Central memory CD4-positive, alpha-beta T cell (primary cell): Measurements from ENCODE around the gene ACTN4.

Experiments
- DNase-seq: peaks from one replicate; pipeline ENCODE4 v3.0.0; 2022

The ACTN4 gene

DNA sequence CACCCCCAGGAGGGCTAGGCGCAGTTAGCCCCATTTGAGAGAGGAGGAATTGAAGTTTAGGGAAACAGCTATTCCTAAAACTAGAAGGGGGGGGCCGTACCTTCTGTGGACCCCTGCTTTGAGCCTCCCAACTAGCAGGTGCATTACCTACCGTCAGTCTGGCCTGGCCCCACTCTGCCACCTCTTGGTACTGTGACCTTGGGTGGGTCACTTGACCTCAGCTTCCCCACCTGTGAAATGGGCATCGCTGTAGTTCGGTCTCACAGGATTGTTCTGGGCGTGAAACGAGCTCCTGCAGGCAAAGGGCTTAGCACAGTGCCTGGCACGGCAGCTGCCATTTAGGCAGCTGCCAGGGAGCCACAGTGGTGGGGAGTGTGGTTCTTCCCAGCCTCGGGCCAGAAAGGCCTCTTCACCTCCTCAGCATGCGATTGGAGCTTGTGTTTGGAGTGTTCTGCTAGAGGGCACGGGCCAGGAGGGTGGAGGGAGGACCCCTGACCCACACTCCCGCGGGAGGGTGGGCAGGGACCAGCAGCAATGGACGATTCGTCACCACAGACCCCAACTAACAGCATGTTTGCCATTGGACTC lies 64.8 kb downstream of the ACTN4 start:
- DNase-seq, result no peak

DNA sequence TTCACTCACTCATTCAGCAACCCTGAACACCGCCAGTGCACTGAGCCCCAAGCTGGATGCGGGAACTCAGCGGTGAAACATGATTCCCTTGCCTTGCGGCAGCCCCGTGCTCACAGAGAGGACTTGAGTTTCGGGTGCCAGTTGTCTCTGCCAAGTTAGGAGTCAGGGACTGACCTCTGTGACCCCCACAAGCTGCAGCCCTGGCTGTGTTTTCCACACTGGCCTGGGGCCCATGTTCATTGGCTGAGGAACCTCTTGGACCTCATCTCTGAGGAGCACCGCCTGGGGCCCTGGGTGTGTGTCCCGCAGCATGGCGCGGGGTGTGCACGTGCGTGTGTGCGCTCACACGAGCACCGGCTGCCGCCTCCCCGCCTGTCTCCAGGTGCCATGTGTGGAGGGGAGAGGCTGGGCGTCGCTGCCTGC lies 65.8 kb downstream of the ACTN4 start:
- DNase-seq, result no peak

DNA sequence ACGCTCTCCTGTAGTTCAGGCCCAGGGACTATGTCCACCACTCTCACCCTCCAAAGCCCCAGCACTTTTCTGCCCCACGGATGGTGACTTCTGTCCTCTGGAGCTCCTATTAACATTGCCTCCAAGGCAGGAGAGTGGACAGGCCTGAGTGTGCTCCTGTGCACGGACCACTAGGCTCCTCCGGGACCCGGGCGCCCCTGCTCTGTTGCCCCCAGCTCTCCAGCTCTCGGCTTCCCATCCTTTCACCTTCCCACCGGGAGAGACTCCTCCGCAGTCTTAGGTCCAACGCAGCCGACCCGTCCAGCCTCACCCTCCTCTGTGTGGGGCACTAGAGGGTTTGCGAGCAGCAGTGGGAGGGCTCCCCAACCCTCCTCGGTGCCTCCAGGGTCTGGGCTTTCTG lies 66.4 kb downstream of the ACTN4 start:
- DNase-seq, result no peak

DNA sequence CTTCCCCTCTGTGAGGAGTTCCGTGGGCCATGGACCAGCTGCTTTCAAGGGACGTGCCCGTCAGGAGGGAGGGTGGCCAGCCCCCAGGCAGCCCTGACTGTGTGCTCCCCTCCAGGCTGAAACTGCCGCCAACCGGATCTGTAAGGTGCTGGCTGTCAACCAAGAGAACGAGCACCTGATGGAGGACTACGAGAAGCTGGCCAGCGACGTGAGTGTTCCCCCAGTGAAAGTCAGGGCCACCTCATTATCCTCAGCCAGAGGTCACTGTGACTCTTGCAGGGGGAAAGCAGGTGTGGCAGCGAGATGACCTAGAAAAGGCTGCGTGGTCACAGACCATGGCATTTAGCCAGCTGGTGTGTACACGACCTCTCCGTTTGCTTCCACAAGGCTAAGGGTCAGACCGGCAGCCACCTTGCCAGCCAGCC lies 66.9 kb downstream of the ACTN4 start:
- DNase-seq, result no peak

DNA sequence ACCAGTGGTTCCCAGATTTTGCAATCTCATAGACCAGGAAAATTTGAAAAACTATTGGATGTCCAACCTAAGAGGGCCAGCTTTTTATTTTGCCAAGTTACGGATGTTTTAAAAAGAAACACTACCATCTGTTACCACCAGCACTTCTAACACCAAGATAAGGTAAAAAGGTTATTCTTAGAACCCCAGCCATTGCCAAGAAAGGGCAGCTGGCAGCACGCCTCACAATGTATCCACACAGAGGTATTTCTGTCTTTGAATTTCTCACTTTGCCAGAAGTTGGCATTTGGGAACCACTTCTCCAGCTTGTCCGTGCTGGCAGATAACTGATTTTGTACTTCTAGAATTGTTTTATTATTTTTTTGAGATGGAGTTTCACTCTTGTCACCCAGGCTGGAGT lies 68.1 kb downstream of the ACTN4 start:
- DNase-seq, result no peak

DNA sequence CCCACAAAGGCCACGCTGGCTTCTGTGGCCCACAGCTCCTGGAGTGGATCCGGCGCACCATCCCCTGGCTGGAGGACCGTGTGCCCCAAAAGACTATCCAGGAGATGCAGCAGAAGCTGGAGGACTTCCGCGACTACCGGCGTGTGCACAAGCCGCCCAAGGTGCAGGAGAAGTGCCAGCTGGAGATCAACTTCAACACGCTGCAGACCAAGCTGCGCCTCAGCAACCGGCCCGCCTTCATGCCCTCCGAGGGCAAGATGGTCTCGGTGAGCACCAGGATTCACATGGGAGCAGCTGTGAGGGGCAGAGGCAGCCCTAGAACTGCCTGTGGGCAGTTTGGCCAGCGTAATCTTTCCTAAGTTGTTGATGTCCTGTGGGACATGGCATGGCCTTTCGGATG lies 69.6 kb downstream of the ACTN4 start:
- no peak for DNase-seq

DNA sequence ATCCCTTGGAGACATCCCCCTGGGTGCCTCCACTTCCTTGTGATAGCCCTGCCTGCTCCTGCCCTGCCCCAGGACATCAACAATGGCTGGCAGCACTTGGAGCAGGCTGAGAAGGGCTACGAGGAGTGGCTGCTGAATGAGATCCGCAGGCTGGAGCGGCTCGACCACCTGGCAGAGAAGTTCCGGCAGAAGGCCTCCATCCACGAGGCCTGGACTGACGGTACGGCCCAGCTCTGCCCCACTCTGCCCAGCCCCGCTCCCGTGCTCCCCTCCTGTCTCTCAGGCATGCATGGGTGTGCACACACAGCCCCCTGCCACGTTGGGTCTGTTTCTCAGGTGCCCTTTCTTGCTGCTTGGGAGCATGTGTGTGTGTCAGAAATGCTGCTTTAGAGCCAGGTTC lies 70.4 kb downstream of the ACTN4 start:
- DNase-seq, result no peak

DNA sequence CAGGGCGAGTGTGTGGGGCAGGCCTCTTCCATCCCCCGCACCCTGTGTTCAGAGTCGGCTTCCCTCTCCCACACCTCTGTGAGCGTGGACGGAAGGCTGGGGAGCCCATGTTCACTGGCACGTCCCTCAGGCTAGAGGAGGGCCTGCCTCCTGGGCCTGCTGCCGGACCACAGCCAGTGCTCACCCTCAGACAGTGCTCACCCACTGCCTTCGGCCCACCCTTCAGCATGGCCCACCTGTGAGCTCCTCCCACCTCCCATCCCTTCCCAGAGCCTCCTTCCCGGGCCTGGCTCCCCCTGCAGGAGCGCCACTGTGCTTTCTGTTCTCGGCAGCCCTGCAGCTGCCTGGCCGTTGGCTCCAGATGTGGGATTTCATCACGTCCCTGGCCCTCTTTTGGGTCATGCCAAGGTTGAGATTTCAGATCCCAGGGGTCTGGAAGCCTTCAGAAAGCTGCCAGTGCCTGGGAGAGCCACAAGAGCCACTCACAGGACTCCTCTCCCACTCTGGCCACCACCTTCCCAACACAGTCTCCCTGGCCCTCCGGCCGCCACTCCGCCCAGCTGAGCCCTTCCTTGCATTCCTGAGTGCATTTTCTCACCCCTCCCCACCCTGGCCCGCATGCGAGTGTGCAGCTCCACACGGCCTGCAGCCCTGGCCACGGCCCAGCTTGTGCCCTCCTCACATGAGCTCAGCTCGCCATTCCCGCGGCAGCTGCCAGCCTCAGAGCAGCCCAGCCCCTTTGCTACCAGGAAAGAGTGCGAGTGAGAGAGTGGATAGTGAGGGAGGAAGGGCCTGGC lies 71.5 kb downstream of the ACTN4 start:
- no peak for DNase-seq

DNA sequence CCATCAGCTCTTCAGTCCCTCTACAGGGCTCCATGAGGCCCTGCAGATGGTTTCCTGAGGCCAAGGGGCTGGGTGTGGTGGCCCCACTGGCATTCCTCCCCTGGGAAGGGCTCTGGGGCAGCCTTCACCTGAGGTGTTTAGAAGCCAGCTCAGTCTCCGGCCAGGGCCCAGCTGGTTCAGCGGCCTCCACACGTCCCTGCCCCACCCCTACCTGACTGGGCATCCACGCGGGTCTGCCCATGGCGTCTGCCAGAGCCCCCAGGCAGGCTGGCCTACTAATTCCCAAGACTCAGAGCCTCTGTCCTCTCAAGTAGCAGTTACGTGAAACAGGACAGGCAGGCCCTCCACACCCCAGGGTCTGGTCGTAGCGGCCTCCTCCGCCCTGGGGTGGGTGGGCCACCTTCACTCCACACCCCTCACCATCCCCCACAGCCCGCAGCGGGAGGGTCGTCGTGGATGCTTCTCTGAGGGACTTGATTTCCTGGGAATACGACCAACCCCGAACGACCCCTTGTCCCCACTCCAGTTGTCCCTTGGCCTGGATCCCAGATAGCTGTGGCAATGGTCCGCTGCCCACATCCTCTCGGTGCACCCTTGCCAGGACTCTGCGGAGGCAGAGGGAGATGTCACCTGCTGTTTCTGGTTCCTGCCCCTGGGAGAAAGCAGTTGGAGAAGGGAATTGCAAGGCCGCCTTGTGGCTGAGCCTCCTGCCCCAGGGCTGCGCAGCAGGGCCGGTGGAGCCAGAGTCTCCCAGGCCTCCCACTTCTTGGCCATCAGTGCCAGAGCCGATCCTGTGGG lies 72.5 kb downstream of the ACTN4 start:
- DNase-seq, result no peak

DNA sequence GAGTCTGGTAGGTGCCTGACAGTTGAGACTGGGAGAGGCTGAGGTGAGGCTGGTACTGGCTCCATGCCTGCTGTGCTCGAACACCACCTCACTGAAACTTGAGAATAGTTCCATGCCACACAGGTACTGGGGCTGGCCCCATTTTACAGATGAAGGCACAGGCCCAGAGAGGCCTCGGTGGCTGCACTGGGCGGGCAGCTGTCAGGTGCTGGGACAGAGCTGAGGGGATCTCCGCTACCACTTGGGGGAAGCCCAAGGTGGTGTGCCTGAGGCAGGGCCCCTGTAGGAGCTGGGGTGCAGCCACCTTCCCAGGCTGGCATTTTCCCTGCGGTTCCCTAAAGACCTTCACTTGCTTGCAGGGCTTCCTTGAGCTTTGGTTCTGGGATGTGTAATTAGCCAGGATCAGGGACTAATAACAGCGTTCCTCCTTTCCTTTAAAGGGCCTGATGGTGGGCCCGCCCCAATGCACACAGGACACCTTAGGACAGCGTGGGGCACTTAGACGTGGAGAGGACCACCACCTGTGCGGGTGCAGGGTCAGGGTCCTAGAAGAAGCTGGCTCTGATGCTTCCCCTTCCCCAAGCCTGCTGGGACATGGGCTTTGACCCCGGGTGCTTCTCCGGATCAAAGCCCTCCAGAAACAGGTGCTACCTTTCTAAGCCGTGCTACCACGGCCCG lies 73.2 kb downstream of the ACTN4 start:
- no peak for DNase-seq

DNA sequence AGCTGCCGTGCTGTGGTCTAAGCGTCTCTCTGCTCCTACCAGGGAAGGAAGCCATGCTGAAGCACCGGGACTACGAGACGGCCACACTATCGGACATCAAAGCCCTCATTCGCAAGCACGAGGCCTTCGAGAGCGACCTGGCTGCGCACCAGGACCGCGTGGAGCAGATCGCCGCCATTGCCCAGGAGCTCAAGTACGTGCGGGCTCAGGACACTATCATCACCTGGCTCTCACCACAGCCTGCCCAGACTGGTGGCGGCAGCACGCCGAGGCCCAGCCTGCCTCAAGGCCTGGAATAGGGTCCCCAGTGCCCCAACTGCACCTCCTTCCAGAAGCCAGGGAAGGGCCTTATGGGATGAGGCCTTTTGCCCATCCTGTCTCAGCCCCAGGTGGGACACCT lies 74.0 kb downstream of the ACTN4 start:
- DNase-seq, result no peak

DNA sequence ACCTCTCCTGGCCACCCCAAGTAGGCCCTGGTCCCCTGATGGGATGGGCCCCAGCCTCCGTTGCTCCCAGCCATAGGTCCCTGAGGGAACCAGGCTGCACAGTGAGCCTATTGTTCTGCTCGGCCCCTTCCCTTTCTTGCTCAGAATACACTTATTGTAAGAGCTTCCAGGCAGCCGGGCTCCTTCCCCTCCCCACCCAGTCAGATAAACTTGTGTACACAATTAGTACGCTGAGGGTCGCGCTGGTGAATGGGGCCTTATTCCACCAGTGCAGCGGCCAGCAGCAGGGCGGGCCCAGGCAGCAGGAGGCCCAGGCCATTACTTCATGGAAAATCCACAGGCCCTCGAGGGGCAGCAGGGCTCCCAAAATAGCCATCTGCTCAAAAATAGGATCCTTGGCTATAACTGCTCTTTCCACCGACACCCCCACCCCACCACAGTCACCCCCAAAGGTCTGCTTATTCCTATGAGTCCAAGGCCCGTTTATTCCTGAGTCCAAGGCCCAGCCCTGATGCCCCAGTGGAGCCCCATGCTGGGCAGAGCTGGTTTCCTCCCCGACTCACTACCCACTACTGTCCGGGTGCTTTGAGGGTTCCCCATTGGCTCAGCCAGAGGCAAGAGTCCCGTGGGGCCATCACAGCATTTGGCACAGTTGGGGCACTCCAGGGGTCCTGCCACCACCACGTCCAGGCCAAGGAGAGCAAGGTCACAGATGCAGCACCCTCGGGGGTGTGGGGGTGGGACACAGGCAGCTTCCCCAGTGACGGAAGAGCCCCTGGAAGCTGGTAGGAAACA lies 74.7 kb downstream of the ACTN4 start:
- DNase-seq, result no peak

DNA sequence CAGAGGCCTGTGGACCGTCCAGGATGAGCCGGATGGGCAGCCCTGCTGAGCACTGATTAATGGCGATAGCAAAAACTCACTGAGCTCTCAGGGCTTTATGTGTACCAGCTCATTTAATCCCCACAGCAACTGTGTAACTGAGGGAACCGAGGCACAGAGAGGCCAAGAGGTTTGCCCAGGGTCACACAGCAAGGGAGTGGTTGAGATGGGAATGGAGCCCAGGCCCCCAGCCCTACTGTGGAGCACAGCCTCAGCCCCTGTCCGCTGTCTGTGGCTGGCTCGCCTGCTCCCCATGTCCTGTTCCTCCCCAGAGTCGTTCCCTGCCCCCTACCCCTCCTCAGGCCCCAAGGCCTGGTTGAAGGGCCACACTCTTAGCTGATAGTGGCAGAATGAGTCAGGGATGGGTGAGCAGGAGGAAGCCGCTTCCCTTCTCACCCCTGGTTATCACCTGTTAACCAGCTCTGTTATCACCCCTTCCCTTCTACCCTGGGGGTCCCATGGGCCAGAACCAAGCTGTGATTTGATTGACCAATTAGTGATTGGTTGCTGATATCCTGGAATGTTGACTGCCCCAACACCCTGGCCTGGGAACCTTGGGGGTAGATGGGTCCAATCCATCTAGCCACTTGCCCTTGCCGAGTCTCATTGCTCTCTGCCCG lies 75.6 kb downstream of the ACTN4 start:
- DNase-seq, result no peak

DNA sequence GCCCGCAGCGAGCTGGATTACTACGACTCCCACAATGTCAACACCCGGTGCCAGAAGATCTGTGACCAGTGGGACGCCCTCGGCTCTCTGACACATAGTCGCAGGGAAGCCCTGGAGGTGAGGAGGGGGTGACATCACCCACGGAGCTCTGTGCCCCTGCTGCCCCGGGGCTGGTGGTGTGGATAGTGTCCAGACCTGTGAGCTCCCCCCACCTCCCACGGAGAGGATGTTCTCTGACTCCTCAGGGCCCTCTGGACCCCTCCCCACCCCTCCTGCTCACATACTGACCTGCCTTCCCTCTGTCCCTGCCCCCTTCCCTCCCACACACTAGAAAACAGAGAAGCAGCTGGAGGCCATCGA lies 76.1 kb downstream of the ACTN4 start:
- no peak for DNase-seq

DNA sequence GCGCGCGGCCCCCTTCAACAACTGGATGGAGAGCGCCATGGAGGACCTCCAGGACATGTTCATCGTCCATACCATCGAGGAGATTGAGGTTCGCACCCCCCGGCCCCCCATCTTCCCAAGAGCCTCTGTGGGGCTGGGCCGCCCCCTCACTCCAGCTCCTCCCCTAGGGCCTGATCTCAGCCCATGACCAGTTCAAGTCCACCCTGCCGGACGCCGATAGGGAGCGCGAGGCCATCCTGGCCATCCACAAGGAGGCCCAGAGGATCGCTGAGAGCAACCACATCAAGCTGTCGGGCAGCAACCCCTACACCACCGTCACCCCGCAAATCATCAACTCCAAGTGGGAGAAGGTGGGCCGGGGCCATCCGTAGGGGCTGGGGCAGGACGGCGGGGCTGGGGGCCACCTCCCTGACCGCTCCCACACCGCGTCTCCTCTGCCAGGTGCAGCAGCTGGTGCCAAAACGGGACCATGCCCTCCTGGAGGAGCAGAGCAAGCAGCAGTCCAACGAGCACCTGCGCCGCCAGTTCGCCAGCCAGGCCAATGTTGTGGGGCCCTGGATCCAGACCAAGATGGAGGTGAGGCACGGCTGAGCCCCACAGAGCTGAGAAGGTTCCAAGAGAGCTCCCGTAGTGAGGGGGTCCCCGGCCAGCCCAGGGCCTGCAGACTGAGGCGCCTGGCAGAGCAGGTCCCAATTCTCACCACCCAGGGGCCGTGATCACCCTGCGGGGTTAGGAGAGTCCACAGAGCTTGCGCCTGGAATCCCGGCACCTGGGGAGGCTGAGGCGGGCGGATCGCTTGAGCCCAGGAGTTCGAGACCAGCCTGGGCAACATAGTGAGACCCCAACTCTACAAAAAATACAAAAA lies 76.8 kb downstream of the ACTN4 start:
- no peak for DNase-seq

DNA sequence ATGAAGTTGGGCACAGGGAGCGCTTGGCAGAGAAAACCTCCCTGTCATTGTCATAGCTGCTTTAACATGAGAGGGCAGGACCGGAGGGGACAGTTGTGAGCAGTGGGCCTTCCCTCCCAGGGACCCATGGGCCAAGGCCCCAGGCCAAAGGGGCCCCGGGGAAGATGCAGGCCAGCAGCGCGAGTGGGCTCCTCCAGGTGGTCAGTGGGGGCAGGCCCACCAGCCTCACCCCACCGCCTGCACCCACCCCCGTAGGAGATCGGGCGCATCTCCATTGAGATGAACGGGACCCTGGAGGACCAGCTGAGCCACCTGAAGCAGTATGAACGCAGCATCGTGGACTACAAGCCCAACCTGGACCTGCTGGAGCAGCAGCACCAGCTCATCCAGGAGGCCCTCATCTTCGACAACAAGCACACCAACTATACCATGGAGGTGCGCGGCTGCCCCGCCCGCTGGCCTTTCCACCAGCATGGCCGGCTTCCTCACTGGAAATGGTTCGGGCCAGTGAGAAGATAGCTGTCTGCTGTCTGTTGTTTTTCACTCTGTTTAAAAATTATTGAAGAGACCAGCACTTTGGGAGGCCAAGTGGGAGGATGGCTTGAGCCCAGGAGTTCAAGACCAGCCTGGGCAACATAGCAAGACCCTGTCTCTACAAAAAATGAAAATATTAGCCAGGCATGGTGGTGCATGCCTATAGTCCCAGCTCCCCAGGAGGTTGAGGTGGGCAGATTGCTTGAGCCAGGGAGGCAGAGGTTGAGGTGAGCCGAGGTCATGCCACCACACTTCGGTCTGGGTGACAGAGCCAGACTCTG lies 78.2 kb downstream of the ACTN4 start:
- no peak for DNase-seq

DNA sequence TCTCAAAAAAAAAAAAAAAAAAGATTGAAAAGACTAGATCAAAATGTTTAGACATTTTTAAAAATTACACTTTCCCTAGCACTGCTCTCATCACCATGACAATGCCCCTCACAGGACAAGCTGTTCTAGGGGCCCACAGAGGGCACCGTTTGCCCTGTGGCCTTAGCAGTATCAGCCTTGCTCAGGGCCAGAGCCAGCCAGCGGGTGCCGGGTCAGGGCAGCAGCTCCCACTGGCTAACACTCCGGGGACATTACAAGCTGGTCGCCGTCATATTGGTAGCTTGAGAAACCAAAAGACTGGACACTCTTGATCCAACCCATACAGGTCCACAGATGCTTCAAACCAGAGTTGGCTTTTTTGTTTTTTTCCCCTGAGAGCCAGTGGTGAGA lies 78.8 kb downstream of the ACTN4 start:
- DNase-seq, result no peak

DNA sequence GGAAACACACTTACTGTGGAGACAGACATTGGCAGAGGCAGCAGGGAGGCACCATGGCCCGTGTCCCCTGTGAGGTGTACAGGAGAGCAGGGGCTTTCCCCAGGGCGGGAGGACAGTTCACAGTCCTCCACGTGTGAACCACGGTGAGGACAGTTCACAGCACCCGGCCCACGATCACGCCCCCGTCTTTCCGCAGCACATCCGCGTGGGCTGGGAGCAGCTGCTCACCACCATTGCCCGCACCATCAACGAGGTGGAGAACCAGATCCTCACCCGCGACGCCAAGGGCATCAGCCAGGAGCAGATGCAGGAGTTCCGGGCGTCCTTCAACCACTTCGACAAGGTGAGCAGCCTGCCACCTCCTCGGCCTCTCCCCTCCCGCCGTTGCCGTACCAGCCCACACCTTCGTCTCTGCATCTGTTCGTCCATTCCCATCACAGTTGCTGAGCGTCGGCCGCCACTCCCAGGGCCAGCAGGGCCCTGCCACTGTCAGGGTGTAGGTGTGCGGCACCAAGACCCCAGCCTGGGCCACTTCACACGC lies 79.4 kb downstream of the ACTN4 start:
- DNase-seq, result no peak

DNA sequence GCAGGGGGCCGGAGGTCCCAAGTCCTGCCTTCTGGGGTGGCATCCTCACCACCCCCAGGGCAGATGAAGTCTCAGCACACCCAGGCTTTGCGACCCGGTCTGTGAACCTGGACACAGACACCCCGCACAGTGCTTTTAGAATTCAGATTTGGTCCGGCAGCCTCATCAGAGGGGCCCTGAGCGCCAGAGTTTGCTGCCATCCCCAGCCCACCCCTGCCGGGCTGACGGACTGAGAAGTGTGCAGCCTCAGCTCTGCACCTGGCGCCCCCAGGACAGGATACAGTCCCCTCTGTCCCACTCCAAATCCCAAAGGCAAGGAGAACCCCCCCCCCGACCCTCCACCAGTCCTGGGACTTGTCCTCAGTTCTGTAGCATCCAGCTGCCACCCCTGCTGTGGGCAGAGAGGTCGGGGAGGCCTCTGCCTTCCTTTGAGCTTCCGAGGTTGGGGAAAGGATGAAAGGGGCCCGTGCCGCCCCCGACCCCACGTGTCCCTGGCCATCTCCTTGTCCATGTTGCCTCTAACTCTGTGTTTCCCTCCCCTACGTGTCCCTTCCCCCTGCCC lies 79.9 kb downstream of the ACTN4 start:
- DNase-seq, result no peak
